Stimulated activated CD4-positive, alpha-beta T cell treated with anti-CD3 and anti-CD28 coated beads, Interleukin-2, amount 100 ng/mL, for 4 hours (primary cell): ENCODE measurements around the gene PIGK.
"Not testable (repeated sequence)": the region's sequence is repeated elsewhere in the genome, so short reads cannot be mapped to it uniquely, and the experiment has no call there.

Source experiments
- DNase-seq: peaks from one replicate; pipeline ENCODE4 v3.0.0-alpha.2; 2020; ENCODE audit warnings: low read depth

PIGK gene

DNA sequence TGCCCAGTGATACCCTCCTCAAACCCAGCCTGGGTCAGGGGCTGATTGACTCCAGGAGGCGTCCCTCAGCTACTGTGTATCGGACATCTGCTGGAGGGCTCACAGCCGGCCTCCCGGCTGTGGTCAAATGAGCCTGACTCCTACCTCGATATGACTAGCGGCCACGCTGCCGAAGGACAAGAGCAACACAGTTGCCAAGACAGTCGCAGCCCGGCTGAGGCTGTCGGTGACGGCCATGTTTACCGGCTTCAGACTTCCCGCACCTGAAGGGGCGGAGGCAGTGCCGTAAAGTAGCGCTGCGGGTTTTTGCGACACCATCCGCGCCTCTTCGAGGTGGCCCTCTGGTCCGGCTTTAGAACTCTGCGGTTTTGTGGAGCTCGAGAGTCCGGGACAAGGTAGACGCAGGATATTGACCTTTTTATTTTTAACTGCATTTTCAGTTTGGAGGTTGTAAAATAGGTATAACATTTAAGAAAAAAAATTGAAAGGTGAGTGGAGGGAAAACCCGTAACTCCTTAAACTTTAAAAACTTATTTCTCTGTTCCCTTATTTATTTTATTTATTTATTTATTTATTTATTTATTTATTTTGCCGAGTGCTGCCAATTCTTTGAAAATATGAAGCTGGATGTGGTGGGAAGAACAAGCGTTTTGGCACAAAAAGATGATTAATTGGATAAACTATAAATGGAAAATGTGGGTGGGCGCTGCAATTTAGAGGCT is at the start of gene PIGK:
Gene PIGK, minus strand, starts transcription at position 265 of the 722 bp plus-strand sequence. Its CDS starts 28 bp downstream, at position 237.
- DNase-seq, result peak; percentile 80

DNA sequence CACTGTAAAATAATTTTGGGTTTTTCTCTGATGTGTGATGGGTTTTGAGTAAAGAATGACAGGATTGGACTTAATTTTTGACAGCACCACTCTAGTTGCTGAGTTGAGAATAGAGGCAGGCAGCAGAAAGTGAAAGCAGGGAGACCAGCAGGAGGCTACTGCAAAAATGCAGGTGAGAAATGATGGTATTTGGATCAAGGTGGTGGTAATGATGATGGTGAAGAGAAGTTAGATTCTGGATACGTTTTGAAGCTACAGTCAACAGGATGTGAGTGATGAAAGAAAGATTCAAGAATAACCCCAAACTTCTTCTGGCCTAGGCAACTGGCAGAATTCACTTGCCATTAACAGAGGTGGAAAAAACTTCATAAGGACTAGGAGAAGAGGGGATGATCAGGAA is 47.8 kb upstream of the PIGK start:
- no peak for DNase-seq

- DNase-seq, result no peak
Measured at GRCh38 chr1:77265180-77265579, 46.0 kb upstream of the PIGK start.

GRCh38 chr1:77263708-77264107 is 44.5 kb upstream of the PIGK start:
- DNase-seq, result no peak

DNA sequence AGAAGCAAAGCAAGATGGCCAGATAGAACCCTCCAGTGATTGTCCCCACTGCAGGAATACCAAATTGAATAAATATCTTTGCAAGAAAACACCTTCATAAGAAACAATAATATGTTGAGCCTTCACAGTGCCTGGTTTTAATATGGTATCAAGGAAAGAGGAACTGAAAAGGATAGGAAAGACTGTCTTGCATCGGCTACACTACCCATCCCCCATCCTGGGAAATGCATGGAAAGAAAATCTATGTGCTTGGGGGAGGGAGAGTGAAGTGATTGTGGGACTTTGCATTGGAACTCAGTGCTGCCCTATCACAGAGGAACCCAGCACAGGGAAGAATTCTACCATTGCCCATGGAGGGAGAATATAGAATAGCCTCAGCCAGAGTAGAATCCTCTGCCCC is 34.0 kb upstream of the PIGK start:
- no peak for DNase-seq

DNA sequence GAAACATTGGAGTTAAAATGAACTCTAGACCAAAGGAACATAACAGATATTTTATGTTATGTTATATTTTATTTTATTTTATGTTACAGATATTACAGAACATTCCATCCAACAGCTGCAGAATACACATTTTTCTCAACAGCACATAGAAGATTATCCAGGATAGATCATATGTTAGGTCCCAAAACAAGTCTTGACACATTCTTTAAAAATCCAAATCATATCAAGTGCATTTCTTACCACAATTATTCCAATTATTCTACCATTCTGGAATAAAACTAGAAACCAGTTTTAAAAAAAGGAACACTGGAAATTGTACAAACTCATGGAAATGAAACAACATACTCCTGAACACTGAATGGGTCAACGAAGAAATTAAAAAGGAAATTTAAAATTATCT is 30.9 kb upstream of the PIGK start:
- DNase-seq, result no peak

DNA sequence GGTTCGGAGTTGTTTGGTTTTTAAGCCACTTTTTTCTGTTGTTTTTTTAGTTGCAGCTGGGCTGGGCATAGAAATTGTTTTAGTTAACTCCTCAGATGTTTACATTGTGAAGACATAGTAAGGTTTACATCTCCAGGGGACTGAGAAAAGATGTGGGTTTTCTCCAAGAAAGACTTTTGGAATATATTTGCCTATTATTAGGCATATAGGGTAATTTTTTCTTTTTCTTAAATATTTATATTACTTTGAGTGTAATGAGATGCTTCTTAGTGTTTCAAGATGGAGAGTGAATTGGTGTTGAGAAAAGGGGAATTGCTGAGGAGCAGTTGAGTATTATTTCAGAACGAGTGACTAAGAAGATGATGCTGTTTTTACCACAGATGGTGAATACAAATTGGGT is 26.6 kb upstream of the PIGK start:
- DNase-seq, result no peak

- DNase-seq, result no peak
Measured at GRCh38 chr1:77239311-77239710, 20.1 kb upstream of the PIGK start.

GRCh38 chr1:77238462-77238861 is 19.2 kb upstream of the PIGK start:
- DNase-seq, result no peak

GRCh38 chr1:77234943-77235342 is 15.7 kb upstream of the PIGK start:
- no peak for DNase-seq

- no peak for DNase-seq
Measured at GRCh38 chr1:77234096-77234495, 14.9 kb upstream of the PIGK start.

GRCh38 chr1:77232829-77233228 is 13.6 kb upstream of the PIGK start:
- DNase-seq, result no peak

DNA sequence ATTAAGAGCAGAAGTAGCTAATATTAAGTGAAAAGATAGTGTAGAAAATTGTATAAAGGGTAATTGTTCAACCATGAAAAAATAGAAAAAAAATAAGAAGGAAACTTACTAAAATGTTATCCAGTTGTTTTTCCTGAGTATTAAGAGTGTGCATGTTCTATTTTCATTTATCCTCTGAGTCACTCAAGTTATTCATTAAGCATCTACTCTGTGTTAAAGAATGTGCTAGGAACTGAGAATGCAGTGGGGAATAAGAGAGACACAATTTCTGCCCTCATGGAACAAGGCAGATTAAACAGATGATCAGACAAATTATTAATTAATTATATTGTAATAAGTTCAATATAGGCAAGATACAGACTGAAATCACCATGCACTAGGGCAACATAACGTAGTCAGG is 10.8 kb upstream of the PIGK start:
- DNase-seq, result no peak

GRCh38 chr1:77228836-77229235 is 9.6 kb upstream of the PIGK start:
- DNase-seq, result no peak

GRCh38 chr1:77227381-77227780 is 8.2 kb upstream of the PIGK start:
- no peak for DNase-seq

DNA sequence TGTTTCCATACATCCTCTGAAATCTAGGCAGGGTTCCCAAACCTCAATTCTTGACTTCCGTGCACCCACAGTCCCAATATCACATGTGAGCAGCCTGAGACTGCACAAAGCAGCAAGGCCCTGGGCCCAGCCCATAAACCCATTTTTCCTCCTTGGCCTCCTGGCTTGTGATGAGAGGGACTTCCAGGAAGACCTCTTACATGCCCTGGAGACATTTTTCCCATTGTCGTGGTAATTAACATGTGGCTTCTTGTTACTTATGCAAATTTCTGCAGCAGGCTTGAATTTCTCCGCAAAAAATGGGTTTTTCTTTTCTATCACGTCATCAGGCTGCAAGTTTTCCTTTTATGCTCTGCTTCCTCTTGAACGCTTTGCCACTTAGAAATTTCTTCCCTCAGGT is 3.3 kb upstream of the PIGK start:
- DNase-seq, result no peak

GRCh38 chr1:77220687-77221463 is 1.6 kb upstream of the PIGK start:
- no peak for DNase-seq

- DNase-seq, result no peak
Measured at GRCh38 chr1:77218477-77219165, 609 bp downstream of the PIGK start.

DNA sequence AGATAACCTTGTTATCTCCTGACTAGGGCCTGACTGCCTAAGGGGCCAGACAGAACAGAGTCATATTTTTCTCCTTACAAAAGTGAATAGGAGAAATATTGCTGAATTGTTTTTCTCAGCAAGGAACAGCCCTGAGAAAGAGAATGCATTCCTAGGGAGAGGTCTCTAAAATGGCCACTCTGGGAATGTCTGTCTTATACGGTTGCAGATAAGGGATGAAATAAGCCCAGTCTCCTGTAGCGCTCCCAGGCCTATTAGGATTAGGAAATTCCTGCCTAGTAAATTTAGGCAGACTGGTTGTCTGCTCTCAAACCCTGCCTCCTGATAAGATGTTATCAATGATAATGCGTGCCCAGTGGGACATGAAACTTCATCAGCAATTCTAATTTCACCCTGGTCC is 15.2 kb downstream of the PIGK start:
- not testable (repeated sequence) for DNase-seq

DNA sequence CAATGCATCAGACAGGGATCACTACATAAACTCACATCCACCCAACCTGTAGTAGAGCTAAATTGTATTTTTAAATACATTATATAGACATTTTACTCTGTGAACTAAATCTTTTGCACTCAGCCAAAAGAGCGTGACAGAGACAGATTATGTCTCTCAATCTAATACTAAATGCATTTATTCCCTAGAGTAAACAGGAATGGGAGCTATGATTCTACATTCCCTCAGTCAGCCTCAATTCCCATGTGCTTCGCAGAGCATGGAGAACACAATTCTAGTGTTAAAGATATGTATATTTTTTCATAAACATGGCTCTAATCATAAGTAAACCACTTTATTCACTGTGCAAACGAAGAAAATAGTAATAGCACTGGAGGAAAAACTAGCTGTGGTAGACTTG is 16.5 kb downstream of the PIGK start:
- DNase-seq, result no peak

GRCh38 chr1:77200806-77201205 is 18.4 kb downstream of the PIGK start:
- DNase-seq, result no peak

DNA sequence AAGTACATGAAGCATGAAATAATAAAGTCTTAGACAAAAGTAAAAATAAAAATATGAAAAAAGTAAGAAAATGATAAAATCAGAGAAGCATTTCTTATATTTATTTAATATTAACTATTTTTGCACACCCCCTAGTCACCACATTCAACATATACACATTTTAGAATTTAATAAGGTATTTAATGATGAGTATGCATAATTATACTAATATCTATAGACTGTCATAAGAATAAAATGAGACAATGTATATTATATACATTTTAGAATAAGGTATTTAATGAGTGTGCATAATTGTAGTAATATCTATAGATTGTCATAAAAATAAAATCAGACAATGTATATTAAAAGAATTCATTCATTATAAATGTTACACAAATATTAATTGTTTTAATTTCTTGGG is 18.9 kb downstream of the PIGK start:
- no peak for DNase-seq

DNA sequence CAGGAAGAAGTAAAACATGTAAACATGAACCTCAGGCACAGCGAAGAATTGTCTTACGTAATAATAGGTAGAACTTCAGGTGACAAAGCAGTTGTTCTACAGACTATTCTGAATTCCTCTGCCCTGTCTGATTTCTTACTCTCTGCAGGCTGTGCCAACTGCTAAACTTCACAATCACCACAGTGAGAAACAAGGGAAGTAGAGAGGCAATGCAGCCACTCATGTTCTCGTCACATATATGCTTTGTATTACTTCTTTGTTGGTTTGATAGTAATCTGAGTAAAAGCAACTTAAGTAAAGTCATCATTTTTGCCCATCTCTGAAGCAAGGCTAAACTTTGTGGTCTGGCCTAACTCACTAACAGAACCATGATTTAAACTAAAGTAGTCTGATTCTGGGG is 21.9 kb downstream of the PIGK start:
- no peak for DNase-seq
